EH (cell line): ENCODE results near the gene GABRB1.
A peak's percentile ranks its signal among the peaks of the same experiment; 100 is the strongest.
"Not testable (repeated sequence)": the region's sequence is repeated elsewhere in the genome, so short reads cannot be mapped to it uniquely, and the experiment has no call there.

Source experiments
- DNase-seq: peaks from one replicate; pipeline ENCODE4 v3.0.0-alpha.2; 2015; ENCODE audit warnings: low read depth

GABRB1 gene

GRCh38 chr4:47290873-47291272 is 259.5 kb downstream of the GABRB1 start:
- DNase-seq = not testable (repeated sequence)

- no peak for DNase-seq
Observed at GRCh38 chr4:47309165-47309564, 277.8 kb downstream of the GABRB1 start.

- DNase-seq = no peak
Observed at GRCh38 chr4:47312170-47312569, 280.8 kb downstream of the GABRB1 start.

- DNase-seq = no peak
Observed at GRCh38 chr4:47313384-47313783, 282.0 kb downstream of the GABRB1 start.

GRCh38 chr4:47315346-47315745 is 284.0 kb downstream of the GABRB1 start:
- peak; percentile 45 for DNase-seq

- no peak for DNase-seq
Observed at GRCh38 chr4:47326025-47326424, 294.7 kb downstream of the GABRB1 start.

GRCh38 chr4:47330866-47331265 is 299.5 kb downstream of the GABRB1 start:
- DNase-seq = no peak

- peak; percentile 41 for DNase-seq
Observed at GRCh38 chr4:47334652-47335051, 303.3 kb downstream of the GABRB1 start.

- no peak for DNase-seq
Observed at GRCh38 chr4:47337893-47338292, 306.5 kb downstream of the GABRB1 start.

- DNase-seq = no peak
Observed at GRCh38 chr4:47340914-47341313, 309.5 kb downstream of the GABRB1 start.

GRCh38 chr4:47342796-47343195 is 311.4 kb downstream of the GABRB1 start:
- DNase-seq = no peak

GRCh38 chr4:47349326-47349725 is 318.0 kb downstream of the GABRB1 start:
- peak; percentile 90 for DNase-seq

- no peak for DNase-seq
Observed at GRCh38 chr4:47355568-47355967, 324.2 kb downstream of the GABRB1 start.

- no peak for DNase-seq
Observed at GRCh38 chr4:47359891-47360290, 328.5 kb downstream of the GABRB1 start.

- DNase-seq = no peak
Observed at GRCh38 chr4:47367761-47368160, 336.4 kb downstream of the GABRB1 start.

GRCh38 chr4:47368211-47368610 is 336.8 kb downstream of the GABRB1 start:
- DNase-seq = no peak

- DNase-seq = peak; percentile 18
Observed at GRCh38 chr4:47372561-47372960, 341.2 kb downstream of the GABRB1 start.

- DNase-seq = no peak
Observed at GRCh38 chr4:47373174-47373573, 341.8 kb downstream of the GABRB1 start.

GRCh38 chr4:47373709-47374108 is 342.3 kb downstream of the GABRB1 start:
- no peak for DNase-seq

- peak; percentile 82 for DNase-seq
Observed at GRCh38 chr4:47374477-47374876, 343.1 kb downstream of the GABRB1 start.

- DNase-seq = not testable (repeated sequence)
Observed at GRCh38 chr4:47378021-47378530, 346.7 kb downstream of the GABRB1 start.

GRCh38 chr4:47381172-47381571 is 349.8 kb downstream of the GABRB1 start:
- no peak for DNase-seq

GRCh38 chr4:47382846-47383360 is 351.5 kb downstream of the GABRB1 start:
- no peak for DNase-seq

GRCh38 chr4:47383829-47384427 is 352.6 kb downstream of the GABRB1 start:
- peak; percentile 56 for DNase-seq
